Tibial artery (tissue), 4 donors: ENCODE results near the gene METTL16.
A peak's percentile ranks its signal among the peaks of the same experiment; 100 is the strongest.

ENCODE experiments used
- DNase-seq, 2 donors: peaks; one replicate each; pipeline ENCODE4 v3.0.0-alpha.2; 2019
- H3K27ac ChIP-seq, 2 donors: fragments of 200-600 bp; sonication (generic) in 1 of 2; 1 replicate in 1 of 2; 2 replicates in 1 of 2; pipeline ENCODE4 v1.5.1; 2018 to 2019; ENCODE audit warnings: mild to moderate bottlenecking in 1 of 2
- H3K27me3 ChIP-seq, 2 donors: fragments of 200-600 bp; sonication (generic) in 1 of 2; one replicate each; pipeline versions ENCODE4 v1.5.1 to v1.6.0; 2016 to 2019
- H3K36me3 ChIP-seq, 3 donors: fragments of 200-600 bp; sonication (generic) in 2 of 3; one replicate each; pipeline ENCODE4 v1.5.1; 2016 to 2019; ENCODE audit warnings: mild to moderate bottlenecking in 2 of 3
- H3K4me1 ChIP-seq, 4 donors: fragments of 200-600 bp; sonication (generic) in 2 of 4; 1 replicate in 3 of 4; 2 replicates in 1 of 4; pipeline ENCODE4 v1.5.1; 2016 to 2019
- H3K4me3 ChIP-seq, 2 donors: fragments of 200-600 bp; sonication (generic) in 1 of 2; 1 replicate in 1 of 2; 2 replicates in 1 of 2; pipeline ENCODE4 v1.5.1; 2018 to 2019; ENCODE audit warnings: mild to moderate bottlenecking in 2 of 2
- H3K9me3 ChIP-seq, 3 donors: fragments of 200-600 bp; sonication (generic) in 1 of 3; one replicate each; pipeline ENCODE4 v1.5.1; 2016 to 2019
- CTCF ChIP-seq, 2 experiments: fragments of 200-600 bp in 1 of 2; fragments of 450-650 bp in 1 of 2; IDR thresholded peaks; one replicate each; pipeline ENCODE4 v1.5.1; 2017 to 2019; ENCODE audit warnings: antibody characterized with exemption in 2 of 2, mild to moderate bottlenecking in 1 of 2, moderate library complexity in 1 of 2
- intact Hi-C: fragments of 100-400 bp; cut with DNase I; formaldehyde crosslinking; loops from one replicate; pipeline ENCODE4 v1.15.0; 2023; ENCODE audit warnings: low total_unique reads

The METTL16 gene

GRCh38 chr17:2387086-2388019 lies 124.3 kb downstream of the METTL16 start:
- peaks cover 17 to 40% (median 33%) of the 10 kb centered on the region in 3 donors for H3K36me3 ChIP-seq
- no peak overlapping the region for H3K4me3 ChIP-seq
- no peak for DNase-seq
- H3K4me1 ChIP-seq = peaks cover 6 to 38% (median 26%) of the 10 kb centered on the region in 4 donors
- TF ChIP-seq CTCF (IDR thresholded peaks at IDR 0.05) = no peak
- no peaks in the 10 kb centered on the region for H3K27me3 ChIP-seq
- H3K27ac ChIP-seq = no peak overlapping the region
- intact Hi-C loops = loop anchor here (10.0 kb wide), 1 partner anchor 267 kb away; no protein-coding TSS in a partner anchor
- no peaks in the 10 kb centered on the region for H3K9me3 ChIP-seq

- no peaks in the 10 kb centered on the region for H3K27me3 ChIP-seq
- intact Hi-C loops = loop anchor here (10.0 kb wide), 1 partner anchor 268 kb away; no protein-coding TSS in a partner anchor
- H3K9me3 ChIP-seq = no peaks in the 10 kb centered on the region
- H3K4me3 ChIP-seq = no peak overlapping the region
- no peak for TF ChIP-seq CTCF (IDR thresholded peaks at IDR 0.05)
- peaks cover 17 to 40% (median 33%) of the 10 kb centered on the region in 3 donors for H3K36me3 ChIP-seq
- DNase-seq = no peak
- peaks cover 1 to 36% (median 18%) of the 10 kb centered on the region in 4 donors for H3K4me1 ChIP-seq
- no peak overlapping the region for H3K27ac ChIP-seq
Observed at GRCh38 chr17:2386400-2387085, 125.1 kb downstream of the METTL16 start.

- DNase-seq = no peak
- H3K9me3 ChIP-seq = no peaks in the 10 kb centered on the region
- peak overlapping the region in 1 of 2 donors; percentile 5 for H3K27ac ChIP-seq
- no peak for TF ChIP-seq CTCF (IDR thresholded peaks at IDR 0.05)
- H3K4me3 ChIP-seq = no peak overlapping the region
- intact Hi-C loops = loop anchor here (10.0 kb wide), 1 partner anchor 269 kb away; no protein-coding TSS in a partner anchor
- peaks cover 17 to 50% (median 33%) of the 10 kb centered on the region in 3 donors for H3K36me3 ChIP-seq
- peaks cover 0 to 29% (median 9%) of the 10 kb centered on the region in 4 donors for H3K4me1 ChIP-seq
- no peaks in the 10 kb centered on the region for H3K27me3 ChIP-seq
Observed at GRCh38 chr17:2385240-2386210, 126.2 kb downstream of the METTL16 start.

- H3K27me3 ChIP-seq = no peaks in the 10 kb centered on the region
- H3K9me3 ChIP-seq = no peaks in the 10 kb centered on the region
- TF ChIP-seq CTCF (IDR thresholded peaks at IDR 0.05) = no peak
- peaks cover 17 to 59% (median 39%) of the 10 kb centered on the region in 3 donors for H3K36me3 ChIP-seq
- H3K4me3 ChIP-seq = no peak overlapping the region
- intact Hi-C loops = loop anchor here (10.0 kb wide), 1 partner anchor 270 kb away; no protein-coding TSS in a partner anchor
- peaks cover 0 to 20% (median 3%) of the 10 kb centered on the region in 4 donors for H3K4me1 ChIP-seq
- peak overlapping the region in 1 of 2 donors; percentile 5 for H3K27ac ChIP-seq
- DNase-seq = no peak
Observed at GRCh38 chr17:2384439-2385127, 127.1 kb downstream of the METTL16 start.
